ENCODE data around the gene MVB12B. TPM values are rescaled to one million over a fixed set of nuclear protein-coding genes. Genes with fewer than 3 reads are reported as not detected.

Gene MVB12B
- total and polyA plus RNA-seq, 2 of the 4 experiments (the other 2 are of a cell fraction), result 2.0 to 4.0 TPM

- no peak overlapping the region for H2AFZ ChIP-seq (replicated peaks; ENCODE audit: low read length, poor library complexity)
- H2BK20ac ChIP-seq (ENCODE audit: low read depth, low read length), result no peak overlapping the region
- no peaks in the 10 kb centered on the region for H3K9me3 ChIP-seq (ENCODE audit: control insufficient read depth, insufficient read depth, low read length)
- dilution Hi-C loops (cut with HindIII; ENCODE audit: low sequenced_read_pairs, unreplicated experiment) (no loop called here), intact Hi-C loops (cut with micrococcal nuclease) (no loop called here), in situ Hi-C loops (cut with MboI; ENCODE audit: low sequenced_read_pairs) (no loop called here)
- no peak for ATAC-seq (ENCODE audit: low read depth)
- no peak overlapping the region for H3K56ac ChIP-seq (ENCODE audit: extremely low read depth, insufficient read depth, low read length)
- no peak overlapping the region for H3K27ac ChIP-seq (ENCODE audit: insufficient read depth, low read length)
- H2BK15ac ChIP-seq (ENCODE audit: low read depth, low read length), result no peak overlapping the region
- no peak overlapping the region for H3K4me3 ChIP-seq (ENCODE audit: insufficient read depth, low read depth, low read length)
- no peak for TF ChIP-seq MXI1 (IDR thresholded peaks at IDR 0.05; ENCODE audit: borderline replicate concordance, low read depth, low read length)
- no peak for TF ChIP-seq RCOR1 (IDR thresholded peaks at IDR 0.05; ENCODE audit: insufficient replicate concordance, low read length)
- TF ChIP-seq MAZ (IDR thresholded peaks at IDR 0.05; ENCODE audit: borderline replicate concordance, low read depth, low read length), result no peak
- TF ChIP-seq SMC3 (IDR thresholded peaks at IDR 0.05; ENCODE audit: low read depth, low read length), result no peak
- no peak for TF ChIP-seq CHD1 (IDR thresholded peaks at IDR 0.05; ENCODE audit: low read depth, low read length)
- TF ChIP-seq ELK1 (IDR thresholded peaks at IDR 0.05; ENCODE audit: borderline replicate concordance, low read depth, low read length), result no peak
- TF ChIP-seq CEBPB (IDR thresholded peaks at IDR 0.05; ENCODE audit: low read depth, low read length), result no peak
- TF ChIP-seq CTCF (conservative IDR thresholded peaks at IDR 0.05; ENCODE audit: low read depth, low read length), result no peak
- no peak for TF ChIP-seq FOS (IDR thresholded peaks at IDR 0.05; ENCODE audit: low read depth, low read length)
- no peak for TF ChIP-seq NFE2L2 (IDR thresholded peaks at IDR 0.05; ENCODE audit: low read depth, low read length)
- no peak for TF ChIP-seq MAFK (IDR thresholded peaks at IDR 0.05; ENCODE audit: low read depth, low read length)
- TF ChIP-seq BHLHE40 (IDR thresholded peaks at IDR 0.05; ENCODE audit: low read depth, low read length), result no peak
- no peak for TF ChIP-seq RFX5 (IDR thresholded peaks at IDR 0.05; ENCODE audit: low read depth, low read length)
- no peak for TF ChIP-seq RAD21 (IDR thresholded peaks at IDR 0.05; ENCODE audit: low read length)
- H3K27me3 ChIP-seq (ENCODE audit: control insufficient read depth, insufficient read depth, low read length), result no peaks in the 10 kb centered on the region
- H3K4me2 ChIP-seq (ENCODE audit: low read depth, low read length), result no peak overlapping the region
- no peak overlapping the region for H4K8ac ChIP-seq (ENCODE audit: low read depth in 2 of 2, low read length in 2 of 2)
- no peak overlapping the region for H2BK5ac ChIP-seq (ENCODE audit: low read depth, low read length, poor library complexity, severe bottlenecking)
- no peak overlapping the region for H4K91ac ChIP-seq (ENCODE audit: insufficient read depth, low read depth, low read length)
- H3K14ac ChIP-seq (replicated peaks; ENCODE audit: low read depth, low read length), result no peak overlapping the region
- no TSS peak for BruUV-seq (replicated peaks)
- H3K9me1 ChIP-seq (ENCODE audit: insufficient read depth, low read length), result no peaks in the 10 kb centered on the region
- no peak overlapping the region for H2AK9ac ChIP-seq (replicated peaks; ENCODE audit: low read depth, low read length, poor library complexity)
- H3K23ac ChIP-seq (ENCODE audit: low read depth, low read length), result no peak overlapping the region
- POLR2A ChIA-PET (ENCODE audit: unreplicated experiment), result no interaction called here
- CTCF ChIA-PET, result no interaction called here
- no CpG with 5 or more reads among the region's 11 CpGs for WGBS, 2 experiments (ENCODE audit: extremely low coverage in 2 of 2, insufficient read length in 1 of 2)
- H2AK5ac ChIP-seq (ENCODE audit: low read depth, low read length), result no peak overlapping the region
- H3K18ac ChIP-seq (ENCODE audit: low read depth, low read length), result no peak overlapping the region
- no peak overlapping the region for H4K5ac ChIP-seq (ENCODE audit: low read depth, low read length)
- H3K79me1 ChIP-seq (ENCODE audit: low read depth in 1 of 2, low read length in 2 of 2), result no peaks in the 10 kb centered on the region
- H2BK120ac ChIP-seq (ENCODE audit: low read depth, low read length), result no peak overlapping the region
- no peaks in the 10 kb centered on the region for H4K20me1 ChIP-seq (ENCODE audit: insufficient read depth, low read length)
- H3K4me1 ChIP-seq (ENCODE audit: control insufficient read depth, insufficient read depth, low read length), result no peaks in the 10 kb centered on the region
- no peak overlapping the region for H3K4ac ChIP-seq (ENCODE audit: low read depth, low read length)
- DNase-seq, result no peak
- no peak overlapping the region for H3K9ac ChIP-seq (ENCODE audit: low read depth, low read length)
- peaks cover 4% of the 10 kb centered on the region; the same call in 1 of the 2 replicates for H3K36me3 ChIP-seq (ENCODE audit: control insufficient read depth, insufficient read depth, low read length)
These were observed 104.6 kb downstream of the MVB12B start for GRCh38 chr9:126431077-126431742.
